Immature natural killer cell (primary cell): ENCODE data around the gene DVL3. TPM values are rescaled to one million over a fixed set of nuclear protein-coding genes. Genes with fewer than 3 reads are reported as not detected.
"Not testable (repeated sequence)": the region's sequence is repeated elsewhere in the genome, so short reads cannot be mapped to it uniquely, and the experiment has no call there.

Experiments
- DNase-seq, 3 donors: peaks; one replicate each; pipeline ENCODE4 v3.0.0; 2022; ENCODE audit warnings: mixed read lengths in 1 of 3
- H3K27ac Mint-ChIP-seq, 6 donors: one replicate each; pipeline ENCODE4 v1.8.0; 2020; ENCODE audit warnings: mixed read lengths in 6 of 6, mild to moderate bottlenecking in 5 of 6, inconsistent platforms in 4 of 6, moderate library complexity in 3 of 6
- H3K27me3 Mint-ChIP-seq, 3 donors: one replicate each; pipeline ENCODE4 v1.8.0; 2020 to 2021; ENCODE audit warnings: low read depth in 3 of 3, mild to moderate bottlenecking in 3 of 3, mixed read lengths in 3 of 3, moderate library complexity in 3 of 3, inconsistent platforms in 1 of 3
- H3K36me3 Mint-ChIP-seq, 3 donors: one replicate each; pipeline ENCODE4 v1.8.0; 2020; ENCODE audit warnings: mixed read lengths in 3 of 3, inconsistent platforms in 2 of 3, mild to moderate bottlenecking in 2 of 3
- H3K4me1 Mint-ChIP-seq, 2 donors: one replicate each; pipeline ENCODE4 v1.8.0; 2020; ENCODE audit warnings: inconsistent platforms in 2 of 2, mild to moderate bottlenecking in 2 of 2, mixed read lengths in 2 of 2, moderate library complexity in 1 of 2
- H3K4me3 Mint-ChIP-seq, 5 donors: one replicate each; pipeline ENCODE4 v1.8.0; 2020; ENCODE audit warnings: mild to moderate bottlenecking in 5 of 5, mixed read lengths in 5 of 5, inconsistent platforms in 3 of 5, moderate library complexity in 3 of 5
- H3K9me3 Mint-ChIP-seq, 6 donors: one replicate each; pipeline ENCODE4 v1.8.0; 2020; ENCODE audit warnings: mild to moderate bottlenecking in 6 of 6, mixed read lengths in 6 of 6, inconsistent platforms in 4 of 6, moderate library complexity in 3 of 6
- polyA plus RNA-seq, 3 donors: library from polyadenylated mRNA; unstranded; fragments of 300-500 nt; fragmentation: Illumina TruSeq; gene quantifications; one replicate each; pipeline ENCODE4 v1.2.3, GENCODE V29; 2021

DVL3 gene
- polyA plus RNA-seq, 3 donors from 2014 or later, result 12.7 to 13.4 (median 13.2) TPM

- Mint-ChIP-seq H3K9me3 (no peaks in the 10 kb centered on the region), H3K27ac (peak overlapping the region in 1 of 6 donors; percentile 35), H3K4me3 (no peak overlapping the region), H3K4me1 (peaks cover 7 to 10% of the 10 kb centered on the region in 2 donors), H3K27me3 (peaks cover 0 to 2% (median 0%) of the 10 kb centered on the region in 3 donors), H3K36me3 (peaks cover 12 to 25% (median 16%) of the 10 kb centered on the region in 3 donors)
- DNase-seq, result no peak
Observed at GRCh38 chr3:184142199-184142598, 13.0 kb upstream of the DVL3 start.

- H3K36me3 Mint-ChIP-seq, result peaks cover 12 to 25% (median 16%) of the 10 kb centered on the region in 3 donors
Observed at GRCh38 chr3:184143327-184143726, 11.8 kb upstream of the DVL3 start.

GRCh38 chr3:184144505-184144904 lies 10.7 kb upstream of the DVL3 start:
- peaks cover 12 to 25% (median 16%) of the 10 kb centered on the region in 3 donors for H3K36me3 Mint-ChIP-seq
- no peak overlapping the region for H3K4me3 Mint-ChIP-seq
- no peak overlapping the region for H3K27ac Mint-ChIP-seq

More at GRCh38 chr3:184143327-184143726, 11.8 kb upstream of the DVL3 start:
- Mint-ChIP-seq H3K4me1 (no peaks in the 10 kb centered on the region), H3K27me3 (peaks cover 0 to 2% (median 0%) of the 10 kb centered on the region in 3 donors), H3K27ac (no peak overlapping the region), H3K9me3 (no peaks in the 10 kb centered on the region), H3K4me3 (no peak overlapping the region)
- no peak for DNase-seq

GRCh38 chr3:184145111-184145524 lies 10.1 kb upstream of the DVL3 start:
- Mint-ChIP-seq H3K9me3 (no peaks in the 10 kb centered on the region), H3K36me3 (peaks cover 12 to 22% (median 13%) of the 10 kb centered on the region in 3 donors), H3K27ac (no peak overlapping the region), H3K4me1 (no peaks in the 10 kb centered on the region), H3K27me3 (peaks cover 0 to 2% (median 0%) of the 10 kb centered on the region in 3 donors), H3K4me3 (no peak overlapping the region)
- DNase-seq, result peak in 1 of 3 donors; percentile 17

More at GRCh38 chr3:184144505-184144904, 10.7 kb upstream of the DVL3 start:
- Mint-ChIP-seq H3K27me3 (peaks cover 0 to 2% (median 0%) of the 10 kb centered on the region in 3 donors), H3K4me1 (no peaks in the 10 kb centered on the region), H3K9me3 (no peaks in the 10 kb centered on the region)
- no peak for DNase-seq

GRCh38 chr3:184145751-184146270 lies 9.4 kb upstream of the DVL3 start:
- Mint-ChIP-seq H3K27me3 (peaks cover 0 to 2% (median 0%) of the 10 kb centered on the region in 3 donors), H3K36me3 (peaks cover 10 to 19% (median 12%) of the 10 kb centered on the region in 3 donors)

GRCh38 chr3:184148076-184148475 lies 7.1 kb upstream of the DVL3 start:
- H3K27ac Mint-ChIP-seq, result no peak overlapping the region
- no peak overlapping the region for H3K4me3 Mint-ChIP-seq
- no peaks in the 10 kb centered on the region for H3K9me3 Mint-ChIP-seq
- DNase-seq, result no peak
- no peaks in the 10 kb centered on the region for H3K4me1 Mint-ChIP-seq
- peaks cover 2 to 5% (median 5%) of the 10 kb centered on the region in 3 donors for H3K27me3 Mint-ChIP-seq
- H3K36me3 Mint-ChIP-seq, result peaks cover 0 to 10% (median 0%) of the 10 kb centered on the region in 3 donors

More at GRCh38 chr3:184145751-184146270, 9.4 kb upstream of the DVL3 start:
- no peaks in the 10 kb centered on the region for H3K9me3 Mint-ChIP-seq
- DNase-seq, result no peak
- no peak overlapping the region for H3K27ac Mint-ChIP-seq
- H3K4me3 Mint-ChIP-seq, result no peak overlapping the region
- no peaks in the 10 kb centered on the region for H3K4me1 Mint-ChIP-seq

- peaks cover 0 to 10% (median 0%) of the 10 kb centered on the region in 3 donors for H3K36me3 Mint-ChIP-seq
- no peaks in the 10 kb centered on the region for H3K4me1 Mint-ChIP-seq
- H3K4me3 Mint-ChIP-seq, result no peak overlapping the region
- no peak for DNase-seq
- H3K27me3 Mint-ChIP-seq, result peaks cover 4 to 5% (median 5%) of the 10 kb centered on the region in 3 donors
- H3K9me3 Mint-ChIP-seq, result no peaks in the 10 kb centered on the region
- H3K27ac Mint-ChIP-seq, result no peak overlapping the region
Observed at GRCh38 chr3:184149123-184149522, 6.1 kb upstream of the DVL3 start.

- not testable (repeated sequence) for H3K36me3 Mint-ChIP-seq, H3K4me1 Mint-ChIP-seq, H3K27me3 Mint-ChIP-seq, DNase-seq, H3K4me3 Mint-ChIP-seq, H3K9me3 Mint-ChIP-seq
- peak overlapping the region in 1 of 6 donors; percentile 40 for H3K27ac Mint-ChIP-seq
Observed at GRCh38 chr3:184149770-184150169, 5.4 kb upstream of the DVL3 start.

- peak overlapping the region; percentile 94 to 96 (median 95) for H3K4me3 Mint-ChIP-seq
- DNase-seq, result peak; percentile 44 to 47 (median 46)
- H3K4me1 Mint-ChIP-seq, result peaks cover 35 to 38% of the 10 kb centered on the region in 2 donors
- H3K36me3 Mint-ChIP-seq, result no peaks in the 10 kb centered on the region
- no peaks in the 10 kb centered on the region for H3K9me3 Mint-ChIP-seq
- peak overlapping the region; percentile 65 to 94 (median 90) for H3K27ac Mint-ChIP-seq
- H3K27me3 Mint-ChIP-seq, result peaks cover 6 to 12% (median 8%) of the 10 kb centered on the region in 3 donors
Observed at GRCh38 chr3:184155644-184156521, 706 bp downstream of the DVL3 start.

- Mint-ChIP-seq H3K27ac (peak overlapping the region; percentile 65 to 94 (median 90)), H3K4me1 (peaks cover 38 to 43% of the 10 kb centered on the region in 2 donors), H3K9me3 (no peaks in the 10 kb centered on the region), H3K27me3 (peaks cover 6 to 11% (median 8%) of the 10 kb centered on the region in 3 donors), H3K36me3 (peaks cover 0 to 2% (median 0%) of the 10 kb centered on the region in 3 donors), H3K4me3 (peak overlapping the region; percentile 94 to 96 (median 95))
- no peak for DNase-seq
Observed at GRCh38 chr3:184156522-184156955, 1.4 kb downstream of the DVL3 start.

GRCh38 chr3:184157206-184157605 lies 2.0 kb downstream of the DVL3 start:
- Mint-ChIP-seq H3K4me1 (peaks cover 41 to 48% of the 10 kb centered on the region in 2 donors), H3K27me3 (peaks cover 6 to 11% (median 8%) of the 10 kb centered on the region in 3 donors), H3K36me3 (peaks cover 0 to 4% (median 0%) of the 10 kb centered on the region in 3 donors), H3K27ac (peak overlapping the region in 5 of 6 donors; percentile 10 to 90 (median 83)), H3K4me3 (peak overlapping the region; percentile 94 to 96 (median 95)), H3K9me3 (no peaks in the 10 kb centered on the region)
- no peak for DNase-seq

GRCh38 chr3:184158404-184158803 lies 3.2 kb downstream of the DVL3 start:
- Mint-ChIP-seq H3K36me3 (peaks cover 0 to 7% (median 3%) of the 10 kb centered on the region in 3 donors), H3K4me3 (no peak overlapping the region), H3K27ac (peak overlapping the region in 1 of 6 donors; percentile 51), H3K4me1 (peaks cover 41 to 48% of the 10 kb centered on the region in 2 donors), H3K9me3 (no peaks in the 10 kb centered on the region), H3K27me3 (peaks cover 2 to 8% (median 3%) of the 10 kb centered on the region in 3 donors)
- no peak for DNase-seq

- Mint-ChIP-seq H3K27ac (no peak overlapping the region), H3K36me3 (peaks cover 0 to 12% (median 9%) of the 10 kb centered on the region in 3 donors), H3K4me3 (no peak overlapping the region), H3K9me3 (no peaks in the 10 kb centered on the region), H3K27me3 (peaks cover 2 to 6% (median 3%) of the 10 kb centered on the region in 3 donors), H3K4me1 (peaks cover 38 to 55% of the 10 kb centered on the region in 2 donors)
- no peak for DNase-seq
Observed at GRCh38 chr3:184160456-184160855, 5.3 kb downstream of the DVL3 start.
